ENCODE data around the gene NEK2. TPM values are rescaled to one million over a fixed set of nuclear protein-coding genes. Genes with fewer than 3 reads are reported as not detected.

The NEK2 gene
- total RNA-seq, 1 donor from 2014 or later, result 0.26 TPM

DNA sequence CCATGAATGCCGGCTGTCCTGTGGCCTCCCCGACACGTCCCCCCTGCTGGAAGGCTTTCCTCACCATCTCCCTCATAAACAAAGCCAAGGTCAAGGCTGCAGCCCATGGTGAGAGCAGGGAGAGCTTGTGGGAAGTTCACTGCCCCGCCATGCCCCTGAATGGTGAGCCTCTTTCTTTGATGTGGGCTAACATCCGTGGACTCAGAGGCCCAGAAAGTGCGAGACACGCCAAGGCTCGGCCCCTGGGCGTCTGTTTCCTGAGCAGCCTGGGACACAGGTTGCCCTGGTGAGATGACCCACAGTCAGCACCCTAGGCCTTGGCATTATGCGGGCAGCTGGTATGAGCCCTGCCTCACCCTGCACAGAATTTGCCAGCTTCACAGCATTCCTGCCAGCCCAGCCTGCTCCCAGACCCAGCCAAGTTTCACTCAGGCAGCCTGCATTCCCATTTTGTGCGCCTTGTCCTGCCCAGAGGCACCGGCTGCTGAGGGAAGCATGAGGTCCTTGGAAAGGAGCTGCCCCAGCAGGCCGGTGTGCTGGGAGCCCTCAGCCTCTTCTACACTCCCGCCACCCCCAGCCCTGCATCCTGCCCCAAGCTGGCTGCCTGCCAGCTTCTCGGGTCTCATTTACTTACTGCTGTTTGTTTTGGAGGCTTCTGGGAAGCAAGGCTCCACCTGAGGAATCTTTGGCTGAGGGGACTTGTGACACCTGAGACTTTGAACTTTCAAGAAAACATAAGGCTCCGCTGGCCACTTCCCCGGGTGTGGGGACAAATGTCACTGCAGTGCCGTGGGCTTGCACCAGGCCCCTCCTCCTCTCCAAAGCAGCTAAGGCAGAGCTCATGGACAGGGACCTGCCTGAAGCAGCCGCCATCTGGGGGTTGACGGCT, 31.9 kb downstream of the NEK2 start:
- no peak overlapping the region for H3K4me3 ChIP-seq (ENCODE audit: low read depth, low read length)
- TF ChIP-seq, protein P1, sequence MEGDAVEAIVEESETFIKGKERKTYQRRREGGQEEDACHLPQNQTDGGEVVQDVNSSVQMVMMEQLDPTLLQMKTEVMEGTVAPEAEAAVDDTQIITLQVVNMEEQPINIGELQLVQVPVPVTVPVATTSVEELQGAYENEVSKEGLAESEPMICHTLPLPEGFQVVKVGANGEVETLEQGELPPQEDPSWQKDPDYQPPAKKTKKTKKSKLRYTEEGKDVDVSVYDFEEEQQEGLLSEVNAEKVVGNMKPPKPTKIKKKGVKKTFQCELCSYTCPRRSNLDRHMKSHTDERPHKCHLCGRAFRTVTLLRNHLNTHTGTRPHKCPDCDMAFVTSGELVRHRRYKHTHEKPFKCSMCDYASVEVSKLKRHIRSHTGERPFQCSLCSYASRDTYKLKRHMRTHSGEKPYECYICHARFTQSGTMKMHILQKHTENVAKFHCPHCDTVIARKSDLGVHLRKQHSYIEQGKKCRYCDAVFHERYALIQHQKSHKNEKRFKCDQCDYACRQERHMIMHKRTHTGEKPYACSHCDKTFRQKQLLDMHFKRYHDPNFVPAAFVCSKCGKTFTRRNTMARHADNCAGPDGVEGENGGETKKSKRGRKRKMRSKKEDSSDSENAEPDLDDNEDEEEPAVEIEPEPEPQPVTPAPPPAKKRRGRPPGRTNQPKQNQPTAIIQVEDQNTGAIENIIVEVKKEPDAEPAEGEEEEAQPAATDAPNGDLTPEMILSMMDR (IDR thresholded peaks at IDR 0.05; ENCODE audit: insufficient read depth, low read length, severe bottlenecking), result no peak
- FAIRE-seq (no peak), DNase-seq (ENCODE audit: low read depth) (peak; percentile 48)
- no peaks in the 10 kb centered on the region for H3K27me3 ChIP-seq (ENCODE audit: control insufficient read depth, insufficient read depth, low read length)
- H3K36me3 ChIP-seq (ENCODE audit: control insufficient read depth, insufficient read depth, low read length), result no peaks in the 10 kb centered on the region

DNA sequence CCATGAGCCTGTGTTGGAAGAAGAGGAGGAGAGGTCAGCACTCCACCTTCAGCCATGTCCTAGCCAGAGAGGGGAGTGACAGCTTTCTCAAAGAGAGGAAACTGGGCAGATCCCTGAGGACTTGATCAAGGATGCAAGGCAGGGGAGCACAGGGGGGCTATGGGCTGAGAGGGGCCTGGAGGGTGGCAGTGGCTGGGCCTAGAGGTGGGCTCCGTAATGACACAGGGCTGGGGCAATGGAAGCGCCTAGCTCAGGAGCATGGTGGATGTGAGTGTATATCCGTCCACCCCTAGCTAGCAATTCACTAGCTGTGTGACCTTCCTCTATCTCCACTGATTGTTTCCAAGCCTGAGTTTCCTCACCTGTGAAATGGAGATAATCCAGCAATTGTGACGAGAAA, 32.6 kb downstream of the NEK2 start:
- TF ChIP-seq, protein P1 (IDR thresholded peaks at IDR 0.05; ENCODE audit: insufficient read depth, low read length, severe bottlenecking), result no peak
- DNase-seq (ENCODE audit: low read depth) (no peak), FAIRE-seq (no peak)
- Histone ChIP-seq H3K4me3 (ENCODE audit: low read depth, low read length) (no peak overlapping the region), H3K27me3 (ENCODE audit: control insufficient read depth, insufficient read depth, low read length) (no peaks in the 10 kb centered on the region), H3K36me3 (ENCODE audit: control insufficient read depth, insufficient read depth, low read length) (no peaks in the 10 kb centered on the region)

DNA sequence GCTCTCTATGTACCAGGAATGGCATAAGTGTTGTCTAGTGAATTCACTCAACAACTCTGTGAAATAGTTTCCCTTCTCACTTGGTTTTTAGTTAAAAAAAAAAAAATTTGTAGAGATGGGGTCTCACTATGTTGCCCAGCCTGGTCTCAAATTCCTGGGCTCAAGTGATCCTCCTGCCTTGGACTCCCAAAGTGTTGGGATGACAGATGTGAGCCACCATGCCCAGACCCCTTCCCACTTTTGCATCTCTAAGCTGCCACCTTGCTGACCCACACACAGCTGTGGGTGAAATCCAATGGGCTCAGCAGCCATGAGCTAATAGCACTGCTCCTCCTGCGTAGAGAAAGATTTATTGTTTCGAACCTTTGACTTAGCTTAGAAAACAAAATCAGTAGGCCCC, 33.5 kb downstream of the NEK2 start:
- Histone ChIP-seq H3K4me3 (ENCODE audit: low read depth, low read length) (no peak overlapping the region), H3K27me3 (ENCODE audit: control insufficient read depth, insufficient read depth, low read length) (no peaks in the 10 kb centered on the region), H3K36me3 (ENCODE audit: control insufficient read depth, insufficient read depth, low read length) (no peaks in the 10 kb centered on the region)
- TF ChIP-seq, protein P1 (IDR thresholded peaks at IDR 0.05; ENCODE audit: insufficient read depth, low read length, severe bottlenecking), result no peak
- no peak for FAIRE-seq
- DNase-seq (ENCODE audit: low read depth), result no peak

DNA sequence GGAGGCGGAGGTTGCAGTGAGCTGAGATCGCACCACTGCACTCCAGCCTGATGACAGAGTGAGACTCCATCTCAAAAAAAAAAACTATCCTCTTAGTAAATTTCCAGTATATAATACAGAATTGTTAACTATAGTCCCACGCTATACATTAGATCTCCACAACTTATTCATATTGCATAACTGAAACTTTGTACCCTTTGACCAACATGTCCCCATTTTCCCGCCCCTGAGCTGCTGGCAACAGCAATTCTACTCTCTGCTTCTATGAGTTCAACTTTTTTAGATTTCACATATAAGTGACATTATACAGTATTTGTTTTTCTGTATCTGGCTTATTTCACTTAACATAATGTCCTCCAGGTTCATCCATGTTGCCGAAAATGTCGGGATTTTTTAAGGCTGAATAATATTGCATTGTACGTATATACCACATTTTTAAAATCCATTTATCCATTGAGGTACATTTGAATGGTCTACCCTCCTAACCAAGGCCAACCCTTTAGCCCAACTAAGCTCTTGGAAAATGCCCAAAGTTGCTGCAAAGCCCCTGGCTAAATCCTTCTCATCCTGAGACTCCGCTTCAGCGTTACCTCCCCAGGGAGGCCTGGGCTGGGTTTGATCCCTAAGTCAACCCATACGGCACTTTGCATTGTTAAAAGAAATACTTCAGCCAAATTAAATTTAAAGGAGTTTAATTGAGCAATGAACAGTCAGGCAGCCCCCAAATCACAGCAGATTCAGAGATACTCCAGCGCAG, 34.2 kb downstream of the NEK2 start:
- TF ChIP-seq, protein P1 (IDR thresholded peaks at IDR 0.05; ENCODE audit: insufficient read depth, low read length, severe bottlenecking), result no peak
- DNase-seq (ENCODE audit: low read depth) (no peak), FAIRE-seq (no peak)
- no peaks in the 10 kb centered on the region for H3K27me3 ChIP-seq (ENCODE audit: control insufficient read depth, insufficient read depth, low read length)
- H3K36me3 ChIP-seq (ENCODE audit: control insufficient read depth, insufficient read depth, low read length), result no peaks in the 10 kb centered on the region
- H3K4me3 ChIP-seq (ENCODE audit: low read depth, low read length), result no peak overlapping the region

DNA sequence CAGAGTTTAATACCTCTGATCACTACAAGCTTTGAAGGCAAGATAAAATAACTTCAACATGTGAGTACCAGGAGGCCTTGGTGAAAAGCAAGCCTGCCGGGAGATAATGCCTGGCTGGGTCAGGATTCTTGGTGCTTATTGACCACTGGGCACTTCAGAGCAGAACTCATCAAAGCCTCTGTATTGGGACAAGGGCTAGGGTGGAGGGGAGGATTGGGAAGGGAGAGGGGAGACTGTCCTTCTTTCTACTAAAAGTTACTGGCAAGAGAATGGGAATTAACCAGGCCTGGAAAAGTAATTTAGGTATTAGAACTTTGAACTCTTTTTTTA, 35.2 kb downstream of the NEK2 start:
- H3K4me3 ChIP-seq (ENCODE audit: low read depth, low read length), result no peak overlapping the region
- DNase-seq (ENCODE audit: low read depth) (no peak), FAIRE-seq (no peak)
- H3K36me3 ChIP-seq (ENCODE audit: control insufficient read depth, insufficient read depth, low read length), result no peaks in the 10 kb centered on the region
- no peaks in the 10 kb centered on the region for H3K27me3 ChIP-seq (ENCODE audit: control insufficient read depth, insufficient read depth, low read length)
- TF ChIP-seq, protein P1 (IDR thresholded peaks at IDR 0.05; ENCODE audit: insufficient read depth, low read length, severe bottlenecking), result no peak
